Naive thymus-derived CD4-positive, alpha-beta T cell (primary cell): ENCODE data around the gene CLVS2. TPM values are rescaled to one million over a fixed set of nuclear protein-coding genes. Genes with fewer than 3 reads are reported as not detected.

Experiments
- ATAC-seq: fragments of 150-1000 bp; cut with Tn5 transposase; 2 replicates; pipeline ENCODE4 v1.10.0; 2021; ENCODE audit warnings: mild to moderate bottlenecking, moderate library complexity
- CTCF ChIA-PET: fragments of 350-600 bp; sonication (Branson Sonifier 250); formaldehyde crosslinking; loops from one replicate; lab custom pipeline; 2021; ENCODE audit warnings: antibody characterized with exemption; lab: Charles Lee
- POLR2A ChIA-PET: fragments of 350-600 bp; sonication (Branson Sonifier 250); formaldehyde crosslinking; loops from one replicate; lab custom pipeline; 2021; ENCODE audit warnings: antibody characterized with exemption, inconsistent platforms; lab: Charles Lee
- DNase-seq, 9 donors: peaks; one replicate each; pipeline versions ENCODE4 v3.0.0 to v3.0.0-alpha.2; 2020 to 2022; ENCODE audit warnings: mixed read lengths in 1 of 9
- H3K27ac ChIP-seq: one replicate; pipeline ENCODE4 v1.7.0; 2013; ENCODE audit warnings: mild to moderate bottlenecking, low read depth, low read length, moderate library complexity
- H3K27me3 ChIP-seq, 2 donors: one replicate each; pipeline ENCODE4 v1.7.0; 2013; ENCODE audit warnings: low read length in 2 of 2, mild to moderate bottlenecking in 2 of 2, moderate library complexity in 2 of 2; ENCODE audit not compliant: control insufficient read depth in 2 of 2, insufficient read depth in 2 of 2
- H3K36me3 ChIP-seq, 3 experiments: 1 replicate in 2 of 3; 2 replicates in 1 of 3; pipeline ENCODE4 v1.7.0; 2013; ENCODE audit warnings: low read length in 3 of 3, mild to moderate bottlenecking in 3 of 3, moderate library complexity in 1 of 3; ENCODE audit not compliant: insufficient read depth in 3 of 3, control insufficient read depth in 2 of 3
- H3K4me1 ChIP-seq, 2 donors: one replicate each; pipeline ENCODE4 v1.7.0; 2013; ENCODE audit warnings: low read length in 2 of 2, mild to moderate bottlenecking in 2 of 2, moderate library complexity in 1 of 2; ENCODE audit not compliant: control insufficient read depth in 2 of 2, insufficient read depth in 2 of 2
- H3K4me3 ChIP-seq: 2 replicates; pipeline ENCODE4 v1.7.0; 2013; ENCODE audit warnings: mild to moderate bottlenecking, low read length
- H3K9me3 ChIP-seq, 3 experiments: 1 replicate in 2 of 3; 2 replicates in 1 of 3; pipeline ENCODE4 v1.7.0; 2013; ENCODE audit warnings: low read length in 3 of 3; ENCODE audit not compliant: control insufficient read depth in 2 of 3
- H3K27ac Mint-ChIP-seq, 9 donors: one replicate each; pipeline ENCODE4 v1.8.0; 2020 to 2022; ENCODE audit warnings: mixed read lengths in 9 of 9, mild to moderate bottlenecking in 8 of 9, moderate library complexity in 5 of 9, inconsistent platforms in 2 of 9
- H3K27me3 Mint-ChIP-seq, 5 donors: one replicate each; pipeline ENCODE4 v1.8.0; 2021 to 2022; ENCODE audit warnings: mixed read lengths in 5 of 5, mild to moderate bottlenecking in 1 of 5
- H3K36me3 Mint-ChIP-seq, 5 donors: one replicate each; pipeline ENCODE4 v1.8.0; 2020 to 2022; ENCODE audit warnings: mixed read lengths in 5 of 5, mild to moderate bottlenecking in 3 of 5, inconsistent platforms in 1 of 5
- H3K4me1 Mint-ChIP-seq, 7 donors: one replicate each; pipeline ENCODE4 v1.8.0; 2020 to 2022; ENCODE audit warnings: mixed read lengths in 7 of 7, mild to moderate bottlenecking in 3 of 7, inconsistent platforms in 1 of 7
- H3K4me3 Mint-ChIP-seq, 10 donors: one replicate each; pipeline ENCODE4 v1.8.0; 2020 to 2022; ENCODE audit warnings: mild to moderate bottlenecking in 10 of 10, mixed read lengths in 10 of 10, moderate library complexity in 6 of 10, inconsistent platforms in 2 of 10
- H3K9me3 Mint-ChIP-seq, 11 donors: one replicate each; pipeline ENCODE4 v1.8.0; 2020 to 2022; ENCODE audit warnings: mixed read lengths in 11 of 11, mild to moderate bottlenecking in 4 of 11, inconsistent platforms in 1 of 11, moderate library complexity in 1 of 11
- intact Hi-C, 2 donors: fragments of 100-400 bp; cut with micrococcal nuclease; formaldehyde crosslinking; loops; one replicate each; pipeline ENCODE4 v1.15.1; 2023
- polyA plus RNA-seq, 2 donors: library from polyadenylated mRNA; unstranded; fragments of 300-500 nt; fragmentation: Illumina TruSeq; gene quantifications; one replicate each; pipeline ENCODE4 v1.2.3, GENCODE V29; 2021
- total RNA-seq, 6 experiments: library from RNA in 5 of 6; stranded (reverse) in 5 of 6; gene quantifications; 1 replicate in 5 of 6; 2 replicates in 1 of 6; pipeline ENCODE4 v1.2.3 and lab custom pipeline; 2021 to 2026

The CLVS2 gene
- total and polyA plus RNA-seq, 7 experiments from 2014 or later = not detected

DNA sequence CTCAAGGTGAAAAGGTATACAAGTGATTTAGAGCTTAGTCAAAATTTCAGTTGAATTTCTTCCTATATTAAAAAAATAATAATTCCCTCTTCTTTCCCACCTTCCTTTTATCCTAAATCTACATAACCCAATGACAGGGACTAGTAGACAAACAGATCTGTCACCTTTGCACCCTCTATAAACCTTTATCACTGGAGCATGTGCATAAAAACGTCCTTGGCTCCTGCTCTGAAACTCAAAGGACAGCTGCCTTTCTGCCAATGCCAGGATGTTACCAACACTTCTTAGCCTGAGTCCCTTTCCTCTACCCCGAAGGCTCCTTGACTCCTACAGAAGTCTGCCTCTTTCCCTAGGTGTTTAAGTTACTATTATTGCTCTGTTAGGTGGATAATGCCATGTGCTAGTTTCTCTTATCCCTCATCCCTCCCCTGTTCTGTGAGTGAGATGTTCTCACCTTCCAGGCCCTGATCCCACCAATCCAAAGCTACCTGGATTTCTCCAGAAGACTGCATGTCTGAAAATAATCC is 4.3 kb downstream of the CLVS2 start:
- H3K27me3 Mint-ChIP-seq = peaks cover 27 to 40% (median 33%) of the 10 kb centered on the region in 5 donors
- H3K36me3 Mint-ChIP-seq = peaks cover 0 to 10% (median 0%) of the 10 kb centered on the region in 5 donors
- no peak overlapping the region for H3K4me3 Mint-ChIP-seq
- DNase-seq = no peak
- Histone ChIP-seq H3K27ac (no peak overlapping the region), H3K4me3 (no peak overlapping the region), H3K36me3 (no peaks in the 10 kb centered on the region), H3K9me3 (no peaks in the 10 kb centered on the region), H3K27me3 (peaks cover 0 to 8% of the 10 kb centered on the region in 2 donors), H3K4me1 (no peaks in the 10 kb centered on the region)
- ChIA-PET POLR2A (no interaction called here), CTCF (no interaction called here)
- peaks cover 0 to 12% (median 2%) of the 10 kb centered on the region in 11 donors for H3K9me3 Mint-ChIP-seq
- H3K4me1 Mint-ChIP-seq = peaks cover 0 to 6% (median 5%) of the 10 kb centered on the region in 7 donors
- intact Hi-C loops = no loop called here
- no peak for ATAC-seq
- H3K27ac Mint-ChIP-seq = no peak overlapping the region

DNA sequence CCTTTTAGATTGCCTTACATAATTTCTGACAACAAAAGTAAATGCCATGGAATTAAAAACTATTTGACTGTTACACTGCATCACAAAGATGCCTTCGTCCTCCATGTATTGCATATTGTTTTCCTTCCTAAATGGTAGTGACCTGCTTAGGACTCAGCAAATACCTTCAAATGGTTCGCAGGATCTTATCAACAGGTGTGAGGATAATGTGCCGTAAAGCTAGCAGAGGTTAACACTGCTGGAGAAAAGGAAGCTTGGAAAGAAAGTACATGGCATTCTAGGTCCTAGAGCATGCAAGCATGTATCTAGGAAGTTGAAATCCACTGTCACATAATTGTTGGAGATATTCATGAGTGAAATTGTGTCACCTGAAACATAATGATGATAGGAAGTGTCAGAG is 5.5 kb downstream of the CLVS2 start:
- ATAC-seq = no peak

GRCh38 chr6:123007885-123008284 is 11.8 kb downstream of the CLVS2 start:
- Mint-ChIP-seq H3K9me3 (peaks cover 0 to 5% (median 0%) of the 10 kb centered on the region in 11 donors), H3K36me3 (no peaks in the 10 kb centered on the region), H3K4me3 (no peak overlapping the region), H3K27me3 (no peaks in the 10 kb centered on the region), H3K4me1 (no peaks in the 10 kb centered on the region), H3K27ac (no peak overlapping the region)
- Histone ChIP-seq H3K27ac (no peak overlapping the region), H3K36me3 (no peaks in the 10 kb centered on the region), H3K27me3 (peaks cover 0 to 2% of the 10 kb centered on the region in 2 donors), H3K4me1 (no peaks in the 10 kb centered on the region), H3K9me3 (no peaks in the 10 kb centered on the region), H3K4me3 (no peak overlapping the region)
- CTCF ChIA-PET = no interaction called here
- intact Hi-C loops = no loop called here
- DNase-seq (no peak), ATAC-seq (no peak)
- POLR2A ChIA-PET = no interaction called here

More for the DNA sequence above, 5.5 kb downstream of the CLVS2 start:
- ChIA-PET POLR2A (no interaction called here), CTCF (no interaction called here)
- Histone ChIP-seq H3K27me3 (peaks cover 0 to 8% of the 10 kb centered on the region in 2 donors), H3K4me1 (no peaks in the 10 kb centered on the region), H3K9me3 (no peaks in the 10 kb centered on the region), H3K4me3 (no peak overlapping the region), H3K36me3 (no peaks in the 10 kb centered on the region), H3K27ac (no peak overlapping the region)
- no peak for DNase-seq
- intact Hi-C loops = no loop called here
- Mint-ChIP-seq H3K27ac (no peak overlapping the region), H3K27me3 (peaks cover 19 to 33% (median 23%) of the 10 kb centered on the region in 5 donors), H3K4me3 (no peak overlapping the region), H3K36me3 (peaks cover 0 to 6% (median 0%) of the 10 kb centered on the region in 5 donors), H3K4me1 (no peaks in the 10 kb centered on the region), H3K9me3 (peaks cover 0 to 6% (median 4%) of the 10 kb centered on the region in 11 donors)

- H3K27me3 Mint-ChIP-seq = no peaks in the 10 kb centered on the region
- ChIA-PET POLR2A (no interaction called here), CTCF (no interaction called here)
- ATAC-seq (no peak), DNase-seq (no peak)
- no peaks in the 10 kb centered on the region for H3K4me1 ChIP-seq
- no peak overlapping the region for H3K27ac ChIP-seq
- no peak overlapping the region for H3K27ac Mint-ChIP-seq
- no peaks in the 10 kb centered on the region for H3K27me3 ChIP-seq
- peaks cover 0 to 5% (median 0%) of the 10 kb centered on the region in 11 donors for H3K9me3 Mint-ChIP-seq
- H3K9me3 ChIP-seq = no peaks in the 10 kb centered on the region
- H3K4me1 Mint-ChIP-seq = no peaks in the 10 kb centered on the region
- intact Hi-C loops = no loop called here
- H3K36me3 Mint-ChIP-seq = no peaks in the 10 kb centered on the region
- no peak overlapping the region for H3K4me3 ChIP-seq
- no peaks in the 10 kb centered on the region for H3K36me3 ChIP-seq
- H3K4me3 Mint-ChIP-seq = no peak overlapping the region
Observed at GRCh38 chr6:123009059-123009458, 13.0 kb downstream of the CLVS2 start.

- Histone ChIP-seq H3K27ac (no peak overlapping the region), H3K27me3 (no peaks in the 10 kb centered on the region), H3K9me3 (no peaks in the 10 kb centered on the region), H3K4me1 (no peaks in the 10 kb centered on the region), H3K36me3 (no peaks in the 10 kb centered on the region), H3K4me3 (no peak overlapping the region)
- Mint-ChIP-seq H3K27me3 (no peaks in the 10 kb centered on the region), H3K9me3 (peaks cover 0 to 8% (median 3%) of the 10 kb centered on the region in 11 donors), H3K4me1 (no peaks in the 10 kb centered on the region), H3K36me3 (peaks cover 0 to 5% (median 0%) of the 10 kb centered on the region in 5 donors), H3K4me3 (no peak overlapping the region), H3K27ac (no peak overlapping the region)
- no peak for ATAC-seq
- no peak for DNase-seq
- ChIA-PET POLR2A (no interaction called here), CTCF (no interaction called here)
- intact Hi-C loops = no loop called here
Observed at GRCh38 chr6:123014835-123015234, 18.8 kb downstream of the CLVS2 start.

DNA sequence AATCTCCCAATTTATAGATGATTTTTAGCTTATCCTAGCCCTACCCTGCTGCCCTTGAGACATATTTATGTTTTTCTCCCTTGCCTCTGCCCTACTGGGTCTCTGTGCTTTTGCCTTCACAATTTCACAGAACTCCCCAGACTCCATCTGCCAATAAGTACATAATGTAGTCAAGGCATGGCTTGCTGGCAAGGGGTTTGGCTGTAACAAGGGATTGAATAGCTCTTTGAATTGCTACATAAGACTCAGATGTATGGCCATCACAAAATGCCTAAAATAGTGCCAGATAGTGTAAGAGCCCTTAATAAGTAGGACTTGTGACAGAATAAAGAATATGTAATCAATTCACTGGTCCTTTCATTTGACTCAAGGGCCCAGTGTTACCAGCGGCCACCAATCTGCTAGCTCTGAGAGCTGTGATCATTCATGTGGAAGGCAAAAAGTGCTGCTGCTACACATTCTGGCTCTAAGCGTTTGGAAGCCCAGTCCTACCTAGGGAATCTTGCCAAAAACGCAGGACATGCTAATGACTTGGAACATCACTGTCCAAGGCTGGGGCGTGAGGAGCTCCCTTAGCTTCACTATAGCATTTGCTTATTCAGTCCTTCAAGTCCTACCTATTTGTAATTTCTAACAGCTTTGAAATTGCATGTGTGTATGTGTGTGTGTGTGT is 20.5 kb downstream of the CLVS2 start:
- H3K36me3 Mint-ChIP-seq = peaks cover 0 to 5% (median 0%) of the 10 kb centered on the region in 5 donors
- ChIA-PET POLR2A (interaction anchor here (0.6 kb wide), 1 partner anchor 105 kb away, joined by 3 read pairs; no protein-coding TSS in a partner anchor), CTCF (no interaction called here)
- H3K27ac Mint-ChIP-seq = no peak overlapping the region
- Histone ChIP-seq H3K27me3 (no peaks in the 10 kb centered on the region), H3K27ac (no peak overlapping the region), H3K9me3 (no peaks in the 10 kb centered on the region), H3K4me1 (no peaks in the 10 kb centered on the region), H3K36me3 (no peaks in the 10 kb centered on the region), H3K4me3 (no peak overlapping the region)
- H3K4me3 Mint-ChIP-seq = no peak overlapping the region
- H3K9me3 Mint-ChIP-seq = peaks cover 0 to 9% (median 3%) of the 10 kb centered on the region in 11 donors
- ATAC-seq (no peak), DNase-seq (no peak)
- no peaks in the 10 kb centered on the region for H3K27me3 Mint-ChIP-seq
- intact Hi-C loops = no loop called here
- H3K4me1 Mint-ChIP-seq = no peaks in the 10 kb centered on the region
